HepG2 (cell line): ENCODE data around the gene HSPB2. TPM values are rescaled to one million over a fixed set of nuclear protein-coding genes. Genes with fewer than 3 reads are reported as not detected.

Source experiments
- ATAC-seq: fragments of 200-7000 bp; cut with Tn5 transposase; 3 replicates; pipeline ENCODE4 v1.9.1; 2020; ENCODE audit warnings: mild to moderate bottlenecking, moderate library complexity
- BruUV-seq: library from RNA; stranded (reverse); fragments of 400-500 nt; replicated peaks from 2 replicates; lab custom pipeline; 2021; lab: Mats Ljungman, UMichigan
- CTCF ChIA-PET: fragments of 300-600 bp; formaldehyde crosslinking; extraction: SDS; loops from one replicate; lab custom pipeline; 2021; ENCODE audit warnings: low total read pairs, inconsistent platforms, low intra/inter-chr PET ratio; lab: Yijun Ruan, JAX
- POLR2A ChIA-PET: fragments of 350-600 bp; sonication (Branson Sonifier 250); formaldehyde crosslinking; loops from one replicate; lab custom pipeline; 2020; ENCODE audit warnings: antibody characterized with exemption, inconsistent platforms; lab: Yijun Ruan, JAX
- DNase-seq: peaks from one replicate; pipeline ENCODE4 v3.0.0-alpha.2; 2015; ENCODE audit warnings: low spot score
- FAIRE-seq: peaks from 3 replicates; lab custom pipeline; 2011; peaks lifted over from hg19 to GRCh38; lab: Jason Lieb, UNC
- H2AFZ ChIP-seq: one replicate; pipeline ENCODE4 v1.6.1; 2011; ENCODE audit warnings: low read length, inconsistent platforms
- H3K27ac ChIP-seq: fragments of 300-600 bp; 3 replicates; pipeline ENCODE4 v1.8.0; 2011; ENCODE audit warnings: mixed run types, mild to moderate bottlenecking, mixed read lengths, low read length, inconsistent platforms; ENCODE audit not compliant: insufficient read depth; ENCODE audit errors: extremely low read length
- H3K27me3 ChIP-seq, 2 experiments: fragments of 200-600 bp in 1 of 2; 2 replicates in 1 of 2; 3 replicates in 1 of 2; pipeline versions ENCODE4 v1.6.0 to v1.8.0; 2011; ENCODE audit warnings: low read length in 2 of 2, mild to moderate bottlenecking in 2 of 2, moderate library complexity in 2 of 2, inconsistent platforms in 1 of 2; ENCODE audit not compliant: insufficient read depth in 2 of 2, control insufficient read depth in 1 of 2
- H3K36me3 ChIP-seq, 2 experiments: fragments of 200-600 bp in 1 of 2; replicated peaks in 1 of 2; 2 replicates in 1 of 2; 3 replicates in 1 of 2; pipeline versions ENCODE4 v1.5.1 to v1.8.0; 2011; ENCODE audit warnings: low read length in 2 of 2, inconsistent platforms in 1 of 2; ENCODE audit not compliant: insufficient read depth in 2 of 2, control insufficient read depth in 1 of 2
- H3K4me1 ChIP-seq: 2 replicates; pipeline ENCODE4 v1.5.1; 2012; ENCODE audit warnings: low read length, inconsistent platforms; ENCODE audit not compliant: insufficient read depth
- H3K4me2 ChIP-seq: 2 replicates; pipeline ENCODE4 v1.6.0; 2011; ENCODE audit warnings: low read depth, low read length, inconsistent platforms
- H3K4me3 ChIP-seq, 3 experiments: fragments of 200-600 bp in 1 of 3; sonication (generic), shearing (Covaris generic) in 1 of 3; replicated peaks in 1 of 3; 2 replicates each; pipeline ENCODE4 v1.5.1; 2011 to 2016; ENCODE audit warnings: low read length in 3 of 3, inconsistent platforms in 2 of 3, low read depth in 2 of 3, mild to moderate bottlenecking in 2 of 3, control low read depth in 1 of 3, mixed read lengths in 1 of 3; ENCODE audit not compliant: insufficient read depth in 1 of 3
- H3K79me2 ChIP-seq: one replicate; pipeline ENCODE4 v1.6.1; 2011; ENCODE audit warnings: low read length, inconsistent platforms; ENCODE audit not compliant: insufficient read depth
- H3K9ac ChIP-seq: 2 replicates; pipeline ENCODE4 v1.6.0; 2011; ENCODE audit warnings: mild to moderate bottlenecking, low read depth, low read length, inconsistent platforms; ENCODE audit not compliant: insufficient read depth
- H3K9me3 ChIP-seq: 2 replicates; pipeline ENCODE4 v1.5.1; 2012; ENCODE audit warnings: mild to moderate bottlenecking, low read length
- H4K20me1 ChIP-seq: 2 replicates; pipeline ENCODE4 v1.6.0; 2011; ENCODE audit warnings: inconsistent platforms, mild to moderate bottlenecking, low read length, moderate library complexity; ENCODE audit not compliant: insufficient read depth
- ATF2 ChIP-seq: sonication (generic); formaldehyde crosslinking; IDR thresholded peaks from 2 replicates; pipeline ENCODE4 v1.4.0; 2020; ENCODE audit warnings: missing genetic modification reagents
- ATF7-NPFF ChIP-seq: sonication (generic); formaldehyde crosslinking; IDR thresholded peaks from 2 replicates; pipeline ENCODE4 v1.8.1; 2023; ENCODE audit warnings: mild to moderate bottlenecking, low read depth, missing genetic modification reagents, moderate library complexity
- ESRRA ChIP-seq: sonication (generic); formaldehyde crosslinking; IDR thresholded peaks from 2 replicates; pipeline ENCODE4 v1.5.1; 2020; ENCODE audit warnings: mild to moderate bottlenecking, low read depth, missing genetic modification reagents
- HOMEZ ChIP-seq: IDR thresholded peaks from 2 replicates; pipeline ENCODE4 v1.6.1; 2016; ENCODE audit warnings: low read depth
- KDM1A ChIP-seq: IDR thresholded peaks from 2 replicates; pipeline ENCODE4 v1.6.1; 2016; ENCODE audit warnings: missing compliant biosample characterization
- SP140L ChIP-seq: sonication (generic); formaldehyde crosslinking; IDR thresholded peaks from 2 replicates; pipeline ENCODE4 v1.4.0; 2020; ENCODE audit warnings: missing genetic modification reagents, borderline replicate concordance
- TMF1 ChIP-seq: sonication (generic); formaldehyde crosslinking; IDR thresholded peaks from 2 replicates; pipeline ENCODE4 v1.8.1; 2022; ENCODE audit warnings: low read depth, missing genetic modification reagents
- ZKSCAN5 ChIP-seq: sonication (generic); formaldehyde crosslinking; IDR thresholded peaks from 2 replicates; pipeline ENCODE4 v1.5.1; 2020; ENCODE audit warnings: mild to moderate bottlenecking, missing genetic modification reagents
- ZNF282 ChIP-seq: fragments of 450-650 bp; IDR thresholded peaks from 2 replicates; pipeline ENCODE4 v1.6.1; 2018; ENCODE audit not compliant: partially characterized antibody
- ZNF674 ChIP-seq: sonication (generic); formaldehyde crosslinking; IDR thresholded peaks from 2 replicates; pipeline ENCODE4 v1.5.0; 2020; ENCODE audit warnings: low read depth, mild to moderate bottlenecking, missing genetic modification reagents
- WGBS: methylation state at CpG from one replicate; pipeline ENCODE4 v1.1.6; 2017; ENCODE audit warnings: low lambda C conversion rate; 5-methylcytosine and 5-hydroxymethylcytosine counted together
- in situ Hi-C: cut with HindIII; loops from 2 replicates; pipeline ENCODE4 v1.10.0; 2017; ENCODE audit warnings: low pct_unique_long_range_greater_than_20kb; ENCODE audit not compliant: extremely low pct_ligation_motif_present
- intact Hi-C: fragments of 100-400 bp; cut with micrococcal nuclease; formaldehyde crosslinking; loops from one replicate; pipeline ENCODE4 v1.10.0; 2022; ENCODE audit not compliant: unreplicated experiment
- polyA plus RNA-seq, 8 experiments: library from polyadenylated mRNA; depleted of rRNA in 3 of 8; stranded (reverse) in 7 of 8; unstranded in 1 of 8; fragments of >200 nt; fragmentation: Illumina TruSeq in 4 of 8; extraction: Trizol in 4 of 8; gene quantifications; 2 replicates each; pipeline versions ENCODE4 v1.2.1 to v1.2.3, GENCODE V29; 2011 to 2016; ENCODE audit warnings: low read depth in 4 of 8, missing spikeins in 1 of 8, mixed read lengths in 1 of 8; ENCODE audit not compliant: insufficient read depth in 1 of 8
- total RNA-seq, 5 experiments: library from RNA; depleted of rRNA; stranded (reverse); fragments of >200 nt; fragmentation: Illumina TruSeq; extraction: Trizol; gene quantifications; 2 replicates each; pipeline ENCODE4 v1.2.3, GENCODE V29; 2016; ENCODE audit warnings: low read depth in 1 of 5
- TF ChIP-seq, protein P1 (sequence below): sonication (generic); formaldehyde crosslinking; IDR thresholded peaks from 2 replicates; pipeline ENCODE4 v1.4.0; 2020; ENCODE audit warnings: missing genetic modification reagents, borderline replicate concordance

Gene HSPB2
- total and polyA plus RNA-seq, 2 of the 13 experiments (the other 11 are each of a cell fraction or from before 2014, with no cell fraction given): 0.04 TPM; not detected in 1

- CTCF ChIA-PET: no interaction called here
- Histone ChIP-seq H3K4me3 (no peak overlapping the region), H3K4me2 (no peak overlapping the region), H3K36me3 (no peaks in the 10 kb centered on the region), H3K9me3 (no peaks in the 10 kb centered on the region), H2AFZ (no peak overlapping the region), H3K27ac (no peak overlapping the region), H3K79me2 (no peaks in the 10 kb centered on the region), H3K9ac (no peak overlapping the region), H4K20me1 (no peaks in the 10 kb centered on the region), H3K4me1 (peaks cover 35% of the 10 kb centered on the region), H3K27me3 (no peaks in the 10 kb centered on the region; a peak in 1 of 5 replicates)
- ATAC-seq (no peak), DNase-seq (no peak), FAIRE-seq (no peak)
- in situ Hi-C loops: no loop called here
- TF ChIP-seq TMF1 (CRISPR knock-in tag): no peak
- TF ChIP-seq ZKSCAN5 (CRISPR knock-in tag): no peak
- TF ChIP-seq ESRRA: no peak
- no peak for TF ChIP-seq ZNF282
- no peak for TF ChIP-seq ZNF674 (CRISPR knock-in tag)
- BruUV-seq: no TSS peak
- intact Hi-C loops: no loop called here
- POLR2A ChIA-PET: no interaction called here
- WGBS: 69% methylated on average over 5 of the region's 5 CpGs
Measured at GRCh38 chr11:111909378-111909777, 3.2 kb upstream of the HSPB2 start.

- no TSS peak for BruUV-seq
- DNase-seq (no peak), FAIRE-seq (no peak), ATAC-seq (no peak)
- intact Hi-C loops: loop anchor here (1.0 kb wide), 1 partner anchor 32 kb away; the partner anchor contains the start of genes CFAP68 and FDXACB1
- H3K36me3 ChIP-seq: no peaks in the 10 kb centered on the region
- CTCF ChIA-PET: no interaction called here
- no peak overlapping the region for H2AFZ ChIP-seq
- POLR2A ChIA-PET: interaction anchor here (0.8 to 1.5 kb wide), 2 partner anchors 9 to 16 kb away, joined by 3 to 5 read pairs; partner anchors contain the start of gene C11orf52
- H3K4me1 ChIP-seq: peaks cover 42% of the 10 kb centered on the region
- in situ Hi-C loops: no loop called here
- H3K9me3 ChIP-seq: no peaks in the 10 kb centered on the region
- H3K79me2 ChIP-seq: no peaks in the 10 kb centered on the region
- no peak overlapping the region for H3K4me3 ChIP-seq
- no peak overlapping the region for H3K27ac ChIP-seq
- no peaks in the 10 kb centered on the region; a peak in 1 of 5 replicates for H3K27me3 ChIP-seq
- H3K9ac ChIP-seq: no peak overlapping the region
- H3K4me2 ChIP-seq: peak overlapping the region; percentile 65
- WGBS: 53% methylated on average over 9 of the region's 9 CpGs
- H4K20me1 ChIP-seq: no peaks in the 10 kb centered on the region
- TF ChIP-seq ATF7-NPFF (CRISPR knock-in tag) (no peak), KDM1A (CRISPR knock-in tag) (no peak), ATF2 (CRISPR knock-in tag) (no peak), SP140L (CRISPR knock-in tag) (no peak), HOMEZ (CRISPR knock-in tag) (no peak)
- TF ChIP-seq, protein P1, sequence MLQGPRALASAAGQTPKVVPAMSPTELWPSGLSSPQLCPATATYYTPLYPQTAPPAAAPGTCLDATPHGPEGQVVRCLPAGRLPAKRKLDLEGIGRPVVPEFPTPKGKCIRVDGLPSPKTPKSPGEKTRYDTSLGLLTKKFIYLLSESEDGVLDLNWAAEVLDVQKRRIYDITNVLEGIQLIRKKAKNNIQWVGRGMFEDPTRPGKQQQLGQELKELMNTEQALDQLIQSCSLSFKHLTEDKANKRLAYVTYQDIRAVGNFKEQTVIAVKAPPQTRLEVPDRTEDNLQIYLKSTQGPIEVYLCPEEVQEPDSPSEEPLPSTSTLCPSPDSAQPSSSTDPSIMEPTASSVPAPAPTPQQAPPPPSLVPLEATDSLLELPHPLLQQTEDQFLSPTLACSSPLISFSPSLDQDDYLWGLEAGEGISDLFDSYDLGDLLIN: no peak
Measured at GRCh38 chr11:111910676-111911562, 1.6 kb upstream of the HSPB2 start.
